Naive thymus-derived CD8-positive, alpha-beta T cell (primary cell): ENCODE measurements around the gene MALSU1. TPM values are rescaled to one million over a fixed set of nuclear protein-coding genes. Genes with fewer than 3 reads are reported as not detected.

Experiments
- ATAC-seq, 2 donors: fragments of 150-1000 bp; cut with Tn5 transposase in 1 of 2; sonication (Bioruptor Pico), chemical (Tn5 transposase) in 1 of 2; 1 replicate in 1 of 2; 2 replicates in 1 of 2; pipeline ENCODE4 v1.10.0; 2021; ENCODE audit warnings: mild to moderate bottlenecking in 2 of 2, moderate library complexity in 2 of 2
- POLR2A ChIA-PET: fragments of 350-600 bp; sonication (Branson Sonifier 250); formaldehyde crosslinking; loops from one replicate; lab custom pipeline; 2021; ENCODE audit warnings: antibody characterized with exemption; lab: Charles Lee
- DNase-seq, 10 donors: peaks; one replicate each; pipeline versions ENCODE4 v3.0.0 to v3.0.0-alpha.2; 2020 to 2022
- H3K27ac Mint-ChIP-seq, 10 donors: one replicate each; pipeline ENCODE4 v1.8.0; 2020 to 2022; ENCODE audit warnings: mild to moderate bottlenecking in 10 of 10, mixed read lengths in 10 of 10, moderate library complexity in 4 of 10, inconsistent platforms in 1 of 10
- H3K27me3 Mint-ChIP-seq, 5 donors: one replicate each; pipeline ENCODE4 v1.8.0; 2021 to 2022; ENCODE audit warnings: mixed read lengths in 5 of 5
- H3K36me3 Mint-ChIP-seq, 3 donors: one replicate each; pipeline ENCODE4 v1.8.0; 2020 to 2022; ENCODE audit warnings: mixed read lengths in 3 of 3, mild to moderate bottlenecking in 2 of 3, inconsistent platforms in 1 of 3
- H3K4me1 Mint-ChIP-seq, 4 donors: one replicate each; pipeline ENCODE4 v1.8.0; 2021 to 2022; ENCODE audit warnings: mixed read lengths in 4 of 4
- H3K4me3 Mint-ChIP-seq, 10 donors: one replicate each; pipeline ENCODE4 v1.8.0; 2020 to 2022; ENCODE audit warnings: mild to moderate bottlenecking in 10 of 10, mixed read lengths in 10 of 10, moderate library complexity in 6 of 10, inconsistent platforms in 1 of 10
- H3K9me3 Mint-ChIP-seq, 9 donors: one replicate each; pipeline ENCODE4 v1.8.0; 2020 to 2022; ENCODE audit warnings: mixed read lengths in 9 of 9, mild to moderate bottlenecking in 3 of 9, inconsistent platforms in 1 of 9, moderate library complexity in 1 of 9
- polyA plus RNA-seq, 3 donors: library from polyadenylated mRNA; unstranded; fragments of 300-500 nt; fragmentation: Illumina TruSeq; gene quantifications; one replicate each; pipeline ENCODE4 v1.2.3, GENCODE V29; 2021
- total RNA-seq, 8 experiments: library from RNA in 2 of 8; stranded (reverse) in 2 of 8; gene quantifications; one replicate each; pipeline ENCODE4 v1.2.3 and lab custom pipeline; 2021 to 2026

Gene MALSU1
- total and polyA plus RNA-seq, 5 experiments from 2014 or later, result 46.5 to 71.6 (median 52.5) TPM

DNA sequence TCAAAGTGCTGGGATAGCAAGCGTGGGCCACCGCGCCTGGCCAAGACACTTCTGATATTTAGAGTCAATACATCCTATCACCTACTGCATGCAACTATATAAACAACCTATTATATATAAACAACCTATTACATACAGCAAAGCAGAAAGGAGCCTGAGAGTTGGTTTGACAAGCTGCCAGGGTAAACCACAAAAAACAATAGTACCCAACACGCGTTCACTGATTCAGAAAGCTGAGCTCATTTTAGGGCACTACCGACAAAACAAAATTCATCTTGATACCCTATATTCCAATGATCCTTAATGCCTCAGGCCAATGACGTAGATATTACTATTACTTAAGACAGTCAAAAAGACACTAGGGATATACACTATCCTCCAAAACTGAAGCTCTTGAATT lies 16.2 kb downstream of the MALSU1 start:
- POLR2A ChIA-PET, result interaction anchor here (0.9 kb wide), 1 partner anchor 12 kb away, joined by 5 read pairs; no protein-coding TSS in a partner anchor

DNA sequence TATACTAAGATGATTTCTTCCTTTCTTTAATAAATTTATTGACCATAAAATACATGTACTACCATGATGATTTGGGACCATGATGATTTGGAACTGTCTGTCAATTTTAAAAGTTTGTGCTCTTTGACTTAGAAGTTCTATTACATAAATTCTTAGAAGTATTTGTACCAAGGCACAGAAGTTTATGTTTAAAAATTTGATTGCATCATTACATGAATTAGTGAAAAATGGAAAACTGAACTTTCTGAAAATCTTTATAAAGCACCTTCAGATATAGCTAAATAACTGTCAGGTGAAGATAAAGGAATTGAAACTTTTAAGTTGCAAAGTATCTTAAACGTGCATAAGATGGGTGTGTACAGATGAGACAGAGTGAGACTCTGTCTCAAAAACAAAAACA lies 32.0 kb downstream of the MALSU1 start:
- Mint-ChIP-seq H3K4me3 (no peak overlapping the region), H3K9me3 (no peaks in the 10 kb centered on the region), H3K4me1 (peaks cover 0 to 3% (median 0%) of the 10 kb centered on the region in 4 donors), H3K27ac (no peak overlapping the region), H3K27me3 (peaks cover 0 to 6% (median 0%) of the 10 kb centered on the region in 5 donors), H3K36me3 (no peaks in the 10 kb centered on the region)
- POLR2A ChIA-PET, result no interaction called here
- DNase-seq (no peak), ATAC-seq (no peak)

More for the DNA sequence above, 16.2 kb downstream of the MALSU1 start:
- Mint-ChIP-seq H3K27ac (no peak overlapping the region), H3K4me1 (peaks cover 4 to 18% (median 15%) of the 10 kb centered on the region in 4 donors), H3K36me3 (peaks cover 0 to 9% (median 5%) of the 10 kb centered on the region in 3 donors), H3K27me3 (peaks cover 0 to 5% (median 3%) of the 10 kb centered on the region in 5 donors), H3K4me3 (no peak overlapping the region), H3K9me3 (no peaks in the 10 kb centered on the region)
- no peak for DNase-seq
- ATAC-seq, result no peak

GRCh38 chr7:23332193-23332592 lies 33.1 kb downstream of the MALSU1 start:
- Mint-ChIP-seq H3K27me3 (peaks cover 0 to 7% (median 0%) of the 10 kb centered on the region in 5 donors), H3K9me3 (peaks cover 0 to under 1% (median 0%) of the 10 kb centered on the region in 9 donors)
- no peak for DNase-seq

DNA sequence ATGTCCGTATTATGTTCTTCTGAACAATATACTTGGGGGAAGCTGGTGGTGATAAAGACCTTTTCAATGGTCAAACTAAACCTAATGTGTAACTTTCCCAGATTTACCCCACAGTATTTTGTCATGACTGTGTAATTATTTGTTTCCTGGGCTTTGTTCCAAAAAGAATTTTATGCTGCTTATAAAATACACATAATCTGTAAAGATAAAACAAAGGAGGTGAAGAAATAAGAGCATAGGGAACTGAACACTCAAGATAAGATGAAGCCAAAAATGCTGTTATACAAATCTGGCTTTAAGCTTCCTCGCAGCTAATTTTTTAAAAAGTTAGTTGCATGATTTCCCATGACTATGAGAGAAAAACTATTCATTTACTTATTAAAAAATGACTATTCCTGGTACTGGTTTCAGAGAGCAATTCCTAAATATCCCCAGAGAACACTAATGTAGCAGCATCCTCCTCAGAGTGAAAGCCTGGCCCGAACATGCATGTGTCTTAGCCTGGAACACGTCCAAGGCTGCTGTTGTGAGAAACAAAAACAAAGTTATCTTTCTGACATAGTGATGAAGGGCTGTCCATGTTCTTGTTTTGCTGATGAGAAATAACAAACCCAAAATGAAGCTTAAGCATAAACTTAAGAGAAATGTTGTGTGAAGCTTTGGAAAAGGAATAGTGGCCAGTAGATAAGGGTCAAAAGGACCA lies 33.9 kb downstream of the MALSU1 start:
- H3K4me1 Mint-ChIP-seq, result peaks cover 0 to 3% (median 0%) of the 10 kb centered on the region in 4 donors
- no peak overlapping the region for H3K4me3 Mint-ChIP-seq
- peaks cover 0 to 2% (median 0%) of the 10 kb centered on the region in 9 donors for H3K9me3 Mint-ChIP-seq
- peaks cover 0 to 4% (median 2%) of the 10 kb centered on the region in 3 donors for H3K36me3 Mint-ChIP-seq
- H3K27ac Mint-ChIP-seq, result no peak overlapping the region
- ATAC-seq (no peak), DNase-seq (no peak)
- POLR2A ChIA-PET, result no interaction called here
- peaks cover 0 to 13% (median 1%) of the 10 kb centered on the region in 5 donors for H3K27me3 Mint-ChIP-seq

More at GRCh38 chr7:23332193-23332592, 33.1 kb downstream of the MALSU1 start:
- H3K4me3 Mint-ChIP-seq, result no peak overlapping the region
- peaks cover 0 to under 1% (median 0%) of the 10 kb centered on the region in 3 donors for H3K36me3 Mint-ChIP-seq
- POLR2A ChIA-PET, result no interaction called here
- H3K27ac Mint-ChIP-seq, result peak overlapping the region in 1 of 10 donors; percentile 7
- no peak for ATAC-seq
- peaks cover 0 to 3% (median 0%) of the 10 kb centered on the region in 4 donors for H3K4me1 Mint-ChIP-seq

DNA sequence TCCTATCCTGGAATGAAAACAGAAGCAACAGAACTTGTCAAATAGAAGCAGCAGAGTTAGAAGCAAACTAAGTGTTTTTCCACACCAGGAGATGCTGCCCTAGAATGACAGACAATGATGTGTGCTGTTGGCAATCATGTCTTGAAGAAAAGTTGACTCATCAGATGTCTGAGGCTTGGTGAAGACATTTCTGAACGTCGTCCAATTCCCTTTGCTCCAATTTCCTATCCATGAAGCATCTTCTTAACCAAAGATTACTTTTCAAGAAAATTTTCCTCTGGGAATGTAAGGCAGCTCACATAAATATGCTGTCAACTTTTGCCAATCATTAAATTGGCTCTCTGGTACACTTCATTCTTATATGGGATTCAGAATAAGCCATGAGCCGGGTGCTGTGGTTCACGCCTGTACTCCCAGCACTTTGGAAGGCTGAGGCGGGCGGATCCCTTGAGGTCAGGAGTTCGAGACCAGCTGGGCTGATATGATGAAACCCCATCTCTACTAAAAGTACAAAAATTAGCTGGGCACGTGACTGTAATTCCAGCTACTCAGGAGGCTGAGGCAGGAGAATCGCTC lies 34.6 kb downstream of the MALSU1 start:
- peaks cover 0 to 2% (median 0%) of the 10 kb centered on the region in 9 donors for H3K9me3 Mint-ChIP-seq

GRCh38 chr7:23334482-23335056 lies 35.4 kb downstream of the MALSU1 start:
- peaks cover 0 to 4% (median 2%) of the 10 kb centered on the region in 3 donors for H3K36me3 Mint-ChIP-seq
- peaks cover 0 to 3% (median 0%) of the 10 kb centered on the region in 4 donors for H3K4me1 Mint-ChIP-seq
- POLR2A ChIA-PET, result no interaction called here
- no peak overlapping the region for H3K4me3 Mint-ChIP-seq
- H3K27ac Mint-ChIP-seq, result peak overlapping the region in 1 of 10 donors; percentile 34
- DNase-seq (no peak), ATAC-seq (no peak)
- peaks cover 0 to 13% (median 4%) of the 10 kb centered on the region in 5 donors for H3K27me3 Mint-ChIP-seq
- peaks cover 0 to 2% (median 0%) of the 10 kb centered on the region in 9 donors for H3K9me3 Mint-ChIP-seq

More for the DNA sequence above, 34.6 kb downstream of the MALSU1 start:
- peaks cover 0 to 3% (median 0%) of the 10 kb centered on the region in 4 donors for H3K4me1 Mint-ChIP-seq
- ATAC-seq (no peak), DNase-seq (no peak)
- peaks cover 0 to 4% (median 2%) of the 10 kb centered on the region in 3 donors for H3K36me3 Mint-ChIP-seq
- H3K4me3 Mint-ChIP-seq, result no peak overlapping the region
- H3K27me3 Mint-ChIP-seq, result peaks cover 0 to 13% (median 1%) of the 10 kb centered on the region in 5 donors
- POLR2A ChIA-PET, result no interaction called here
- no peak overlapping the region for H3K27ac Mint-ChIP-seq

DNA sequence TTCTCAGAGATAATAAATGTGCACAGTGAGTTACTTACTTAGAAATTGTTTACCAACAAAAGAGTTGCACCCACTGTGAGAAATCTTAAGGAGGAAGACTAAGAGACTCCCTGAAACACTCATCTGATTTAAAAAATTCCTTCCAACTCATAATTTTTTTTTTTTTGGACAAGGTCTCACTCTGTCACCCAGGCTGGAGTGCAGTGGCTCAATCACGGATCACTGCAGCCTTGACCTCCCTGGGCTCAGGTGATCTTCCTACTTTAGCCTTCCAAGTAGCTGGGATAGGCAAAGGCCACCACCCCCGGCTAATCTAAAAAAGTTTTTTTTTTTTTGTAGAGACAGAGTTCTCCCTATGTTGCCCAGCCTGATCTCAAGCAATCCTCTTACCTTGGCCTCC lies 36.0 kb downstream of the MALSU1 start:
- H3K27me3 Mint-ChIP-seq, result peaks cover 0 to 13% (median 4%) of the 10 kb centered on the region in 5 donors
- H3K4me1 Mint-ChIP-seq, result peaks cover 0 to 3% (median 0%) of the 10 kb centered on the region in 4 donors

GRCh38 chr7:23335621-23336020 lies 36.5 kb downstream of the MALSU1 start:
- Mint-ChIP-seq H3K36me3 (peaks cover 0 to 4% (median 2%) of the 10 kb centered on the region in 3 donors), H3K4me3 (no peak overlapping the region), H3K27me3 (peaks cover 0 to 13% (median 4%) of the 10 kb centered on the region in 5 donors), H3K9me3 (peaks cover 0 to 2% (median 0%) of the 10 kb centered on the region in 9 donors), H3K4me1 (peaks cover 0 to 3% (median 0%) of the 10 kb centered on the region in 4 donors), H3K27ac (no peak overlapping the region)
- POLR2A ChIA-PET, result no interaction called here
- no peak for ATAC-seq
- no peak for DNase-seq

More for the DNA sequence above, 36.0 kb downstream of the MALSU1 start:
- POLR2A ChIA-PET, result no interaction called here
- Mint-ChIP-seq H3K36me3 (peaks cover 0 to 4% (median 2%) of the 10 kb centered on the region in 3 donors), H3K9me3 (peaks cover 0 to 2% (median 0%) of the 10 kb centered on the region in 9 donors), H3K27ac (peak overlapping the region in 1 of 10 donors; percentile 34), H3K4me3 (no peak overlapping the region)
- ATAC-seq (no peak), DNase-seq (no peak)

DNA sequence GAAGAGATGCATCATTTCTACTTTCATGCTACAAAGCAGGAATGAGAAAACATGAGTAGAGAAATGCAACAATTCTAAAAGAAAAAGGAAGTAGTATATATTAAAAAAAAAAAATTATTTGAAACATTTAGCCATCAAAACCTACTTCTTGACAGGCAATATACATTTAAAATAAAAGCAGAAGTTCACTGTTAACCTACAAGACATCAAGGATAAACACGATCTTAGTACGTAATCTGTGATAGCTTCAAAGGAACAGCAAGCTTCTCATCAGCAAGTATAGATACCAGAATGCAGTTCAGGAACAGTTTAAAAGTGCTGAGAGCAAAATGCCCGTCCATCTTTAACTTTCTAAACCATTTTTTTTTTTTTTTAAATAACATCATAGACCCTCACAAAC lies 36.9 kb downstream of the MALSU1 start:
- Mint-ChIP-seq H3K27me3 (peaks cover 0 to 13% (median 4%) of the 10 kb centered on the region in 5 donors), H3K36me3 (peaks cover 0 to 4% (median 2%) of the 10 kb centered on the region in 3 donors), H3K9me3 (peaks cover 0 to 2% (median 0%) of the 10 kb centered on the region in 9 donors), H3K4me1 (peaks cover 0 to 3% (median 0%) of the 10 kb centered on the region in 4 donors), H3K4me3 (no peak overlapping the region), H3K27ac (no peak overlapping the region)
- DNase-seq (no peak), ATAC-seq (no peak)
- POLR2A ChIA-PET, result no interaction called here

DNA sequence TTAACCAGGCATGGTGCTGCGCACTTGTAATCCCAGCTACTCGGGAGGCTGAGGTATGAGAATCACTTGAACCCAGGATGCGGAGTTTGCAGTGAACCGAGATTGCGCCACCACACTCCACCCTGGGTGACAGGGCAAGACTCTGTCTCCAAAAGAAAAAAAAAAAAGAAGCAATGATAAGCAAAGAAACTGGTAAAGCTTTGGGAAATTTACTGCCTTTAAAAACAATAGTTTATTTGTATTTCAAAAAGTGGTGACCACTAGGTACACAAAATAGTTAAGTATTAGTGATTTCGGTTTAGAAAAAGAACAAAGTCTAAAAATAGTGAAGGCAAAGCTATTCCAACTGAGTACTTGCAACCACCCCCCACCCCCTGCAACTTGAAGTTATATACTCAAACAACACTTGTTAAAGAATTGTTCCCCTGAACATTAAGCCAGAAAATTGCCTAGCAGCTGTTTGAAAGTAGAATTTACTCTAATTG lies 37.7 kb downstream of the MALSU1 start:
- POLR2A ChIA-PET, result no interaction called here
- ATAC-seq (no peak), DNase-seq (no peak)
- Mint-ChIP-seq H3K36me3 (peaks cover 0 to 4% (median 2%) of the 10 kb centered on the region in 3 donors), H3K27ac (no peak overlapping the region), H3K4me3 (no peak overlapping the region), H3K4me1 (peaks cover 0 to 3% (median 0%) of the 10 kb centered on the region in 4 donors), H3K27me3 (peaks cover 0 to 13% (median 4%) of the 10 kb centered on the region in 5 donors), H3K9me3 (peaks cover 0 to 2% (median 0%) of the 10 kb centered on the region in 9 donors)

GRCh38 chr7:23337374-23337773 lies 38.2 kb downstream of the MALSU1 start:
- Mint-ChIP-seq H3K36me3 (peaks cover 0 to 4% (median 2%) of the 10 kb centered on the region in 3 donors), H3K4me3 (no peak overlapping the region), H3K27me3 (peaks cover 0 to 13% (median 4%) of the 10 kb centered on the region in 5 donors), H3K9me3 (peaks cover 0 to 2% (median 0%) of the 10 kb centered on the region in 9 donors), H3K27ac (no peak overlapping the region), H3K4me1 (peaks cover 0 to 3% (median 0%) of the 10 kb centered on the region in 4 donors)
- POLR2A ChIA-PET, result no interaction called here
- ATAC-seq (no peak), DNase-seq (no peak)

DNA sequence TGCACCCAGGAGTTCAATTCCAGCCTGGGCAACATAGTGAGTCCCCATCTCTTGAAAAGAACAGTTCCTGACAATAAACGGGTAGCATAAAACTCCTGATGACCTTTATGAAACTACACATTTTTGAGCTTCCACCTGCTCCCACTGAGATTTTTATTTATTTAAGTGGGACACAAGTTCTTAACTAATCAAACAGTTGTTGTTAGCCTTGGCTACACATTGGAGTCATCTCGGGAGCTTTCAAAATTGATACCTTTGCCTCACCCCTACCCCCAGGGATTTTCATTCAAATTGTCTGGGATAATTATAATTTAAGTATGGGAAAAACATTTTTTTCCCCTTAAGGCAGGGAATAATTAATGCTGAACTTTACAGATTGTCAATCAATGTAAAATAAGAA lies 39.3 kb downstream of the MALSU1 start:
- Mint-ChIP-seq H3K4me3 (no peak overlapping the region), H3K36me3 (peaks cover 0 to 4% (median 2%) of the 10 kb centered on the region in 3 donors), H3K4me1 (peaks cover 0 to 3% (median 0%) of the 10 kb centered on the region in 4 donors), H3K27me3 (peaks cover 0 to 13% (median 4%) of the 10 kb centered on the region in 5 donors), H3K9me3 (peaks cover 0 to 2% (median 0%) of the 10 kb centered on the region in 9 donors), H3K27ac (no peak overlapping the region)
- ATAC-seq (no peak), DNase-seq (no peak)
- POLR2A ChIA-PET, result no interaction called here
